NCI-H774 (cell line): ENCODE data around the gene MEIOB.
"Not testable (repeated sequence)": the region's sequence is repeated elsewhere in the genome, so short reads cannot be mapped to it uniquely, and the experiment has no call there.

Experiments
- DNase-seq: peaks from one replicate; lab custom pipeline; 2025; lab: John Stamatoyannopoulos, UW

The MEIOB gene

GRCh38 chr16:1907226-1907860 is 35.4 kb upstream of the MEIOB start:
- no peak for DNase-seq

GRCh38 chr16:1906846-1907165 is 34.8 kb upstream of the MEIOB start:
- DNase-seq, result no peak

GRCh38 chr16:1906055-1906845 is 34.3 kb upstream of the MEIOB start:
- DNase-seq, result no peak

- DNase-seq, result no peak
Measured at GRCh38 chr16:1903845-1904840, 32.2 kb upstream of the MEIOB start.

GRCh38 chr16:1903220-1903574 is 31.2 kb upstream of the MEIOB start:
- no peak for DNase-seq

- no peak for DNase-seq
Measured at GRCh38 chr16:1902547-1903219, 30.7 kb upstream of the MEIOB start.

- DNase-seq, result no peak
Measured at GRCh38 chr16:1900452-1900774, 28.4 kb upstream of the MEIOB start.

- peak; percentile 77 for DNase-seq
Measured at GRCh38 chr16:1899641-1900451, 27.9 kb upstream of the MEIOB start.

- DNase-seq, result not testable (repeated sequence)
Measured at GRCh38 chr16:1897692-1898091, 25.7 kb upstream of the MEIOB start.

- no peak for DNase-seq
Measured at GRCh38 chr16:1895949-1896675, 24.1 kb upstream of the MEIOB start.

GRCh38 chr16:1895068-1895467 is 23.1 kb upstream of the MEIOB start:
- no peak for DNase-seq

- DNase-seq, result no peak
Measured at GRCh38 chr16:1890708-1891050, 18.7 kb upstream of the MEIOB start.

GRCh38 chr16:1890024-1890707 is 18.2 kb upstream of the MEIOB start:
- DNase-seq, result no peak

- no peak for DNase-seq
Measured at GRCh38 chr16:1887711-1888354, 15.9 kb upstream of the MEIOB start.

GRCh38 chr16:1884889-1885288 is 12.9 kb upstream of the MEIOB start:
- no peak for DNase-seq

GRCh38 chr16:1884155-1884760 is 12.3 kb upstream of the MEIOB start:
- no peak for DNase-seq

GRCh38 chr16:1881172-1881571 is 9.2 kb upstream of the MEIOB start:
- DNase-seq, result not testable (repeated sequence)

GRCh38 chr16:1879477-1879876 is 7.5 kb upstream of the MEIOB start:
- DNase-seq, result no peak

GRCh38 chr16:1878256-1878655 is 6.3 kb upstream of the MEIOB start:
- DNase-seq, result no peak
